ENCODE measurements around the gene VPS33A.

The VPS33A gene

DNA sequence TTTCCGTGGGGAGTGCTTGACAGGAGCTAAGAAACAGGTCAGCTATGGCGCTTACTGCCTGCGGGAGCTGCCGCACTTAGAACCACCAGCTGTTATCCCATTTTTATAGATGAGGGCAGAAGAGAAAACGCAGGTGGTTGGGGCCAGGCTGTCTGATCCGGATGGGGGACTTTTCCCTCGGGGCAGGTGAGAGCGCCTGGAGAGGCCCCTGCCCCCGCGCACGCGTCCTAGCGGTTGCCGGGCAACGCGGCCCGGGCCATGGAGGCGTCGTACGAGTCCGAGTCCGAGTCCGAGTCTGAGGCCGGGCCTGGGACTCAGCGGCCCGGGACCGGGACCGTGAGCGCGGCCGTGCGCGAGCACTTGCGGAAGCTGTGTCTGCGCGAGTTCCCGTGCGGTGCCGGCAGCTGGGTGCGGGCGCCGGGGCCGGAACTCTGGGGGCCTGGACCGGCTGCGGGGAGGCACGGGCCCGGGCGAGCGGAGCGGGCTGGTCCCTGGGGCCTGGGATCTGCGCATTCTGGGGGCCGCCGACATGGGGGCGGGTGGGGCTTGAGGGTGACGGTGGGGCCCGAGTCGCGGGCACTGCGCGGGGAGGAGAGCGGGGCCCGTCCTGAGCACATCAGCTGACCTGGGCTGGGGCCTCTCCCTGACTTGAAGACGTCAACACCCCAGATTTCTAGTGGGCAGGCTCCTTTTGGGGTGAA, 83.3 kb downstream of the VPS33A start, which contains the start of gene LRRC43:
LRRC43 (plus strand) TSS at position 237 of the 701 bp plus-strand sequence; CDS start at position 259, 22 bp downstream.
- no peaks in the 10 kb centered on the region for H3K27me3 ChIP-seq (ENCODE audit: low read depth, low read length)
- H3K36me3 ChIP-seq (replicated peaks; ENCODE audit: low read depth, low read length), result no peaks in the 10 kb centered on the region
- TF ChIP-seq, protein P1, sequence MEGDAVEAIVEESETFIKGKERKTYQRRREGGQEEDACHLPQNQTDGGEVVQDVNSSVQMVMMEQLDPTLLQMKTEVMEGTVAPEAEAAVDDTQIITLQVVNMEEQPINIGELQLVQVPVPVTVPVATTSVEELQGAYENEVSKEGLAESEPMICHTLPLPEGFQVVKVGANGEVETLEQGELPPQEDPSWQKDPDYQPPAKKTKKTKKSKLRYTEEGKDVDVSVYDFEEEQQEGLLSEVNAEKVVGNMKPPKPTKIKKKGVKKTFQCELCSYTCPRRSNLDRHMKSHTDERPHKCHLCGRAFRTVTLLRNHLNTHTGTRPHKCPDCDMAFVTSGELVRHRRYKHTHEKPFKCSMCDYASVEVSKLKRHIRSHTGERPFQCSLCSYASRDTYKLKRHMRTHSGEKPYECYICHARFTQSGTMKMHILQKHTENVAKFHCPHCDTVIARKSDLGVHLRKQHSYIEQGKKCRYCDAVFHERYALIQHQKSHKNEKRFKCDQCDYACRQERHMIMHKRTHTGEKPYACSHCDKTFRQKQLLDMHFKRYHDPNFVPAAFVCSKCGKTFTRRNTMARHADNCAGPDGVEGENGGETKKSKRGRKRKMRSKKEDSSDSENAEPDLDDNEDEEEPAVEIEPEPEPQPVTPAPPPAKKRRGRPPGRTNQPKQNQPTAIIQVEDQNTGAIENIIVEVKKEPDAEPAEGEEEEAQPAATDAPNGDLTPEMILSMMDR (IDR thresholded peaks at IDR 0.05; ENCODE audit: low read depth, low read length), result no peak
- TF ChIP-seq EZH2phosphoT487 (IDR thresholded peaks at IDR 0.05; ENCODE audit: low read depth), result no peak
- H4K20me1 ChIP-seq (ENCODE audit: insufficient read depth, low read length), result no peaks in the 10 kb centered on the region
- 0 out of 2 replicates have a peak, but pooled peaks cover 3% of the 10 kb centered on the region for H3K4me1 ChIP-seq (ENCODE audit: low read length)
- peak within 1 kb of the TSS; percentile 83 for H3K4me3 ChIP-seq (ENCODE audit: low read length)
- no peak within 1 kb of the TSS for H3K27ac ChIP-seq (ENCODE audit: low read length)
- no peaks in the 10 kb centered on the region for H3K79me2 ChIP-seq (ENCODE audit: low read length)
- peak within 1 kb of the TSS; percentile 47 for H2AFZ ChIP-seq (ENCODE audit: low read depth, low read length)
- H3K9ac ChIP-seq (ENCODE audit: low read length), result peak within 1 kb of the TSS; percentile 47; the same call in 1 of the 2 replicates
- no peaks in the 10 kb centered on the region for H3K9me3 ChIP-seq (ENCODE audit: insufficient read depth, low read length)
- peak within 1 kb of the TSS; percentile 75 for H3K4me2 ChIP-seq (ENCODE audit: low read length)
